SK-N-SH (cell line): ENCODE measurements around the gene ANKRD10. TPM values are rescaled to one million over a fixed set of nuclear protein-coding genes. Genes with fewer than 3 reads are reported as not detected.

Experiments used
- CTCF ChIA-PET: fragments of 300-600, 350-600 bp; formaldehyde crosslinking; extraction: SDS; loops from one replicate; lab custom pipeline; 2021; lab: Yijun Ruan, JAX
- POLR2A ChIA-PET: fragments of 350-600 bp; sonication (Branson Sonifier 250); formaldehyde crosslinking; extraction: SDS; loops from one replicate; lab custom pipeline; 2020; ENCODE audit warnings: antibody characterized with exemption, inconsistent platforms; lab: Yijun Ruan, JAX
- DNase-seq: peaks from one replicate; pipeline ENCODE4 v3.0.0; 2012
- H2AFZ ChIP-seq: fragments of 200-600 bp; sonication (generic); 2 replicates; pipeline ENCODE4 v1.8.1; 2016; ENCODE audit warnings: antibody characterized with exemption, mild to moderate bottlenecking, low read depth
- H3F3A ChIP-seq: fragments of 200-600 bp; sonication (generic); replicated peaks from 2 replicates; pipeline ENCODE3; 2016; ENCODE audit warnings: antibody characterized with exemption, mild to moderate bottlenecking; ENCODE audit not compliant: insufficient read depth
- H3K27ac ChIP-seq, 2 experiments: fragments of 200-500 bp in 1 of 2; fragments of 200-600 bp in 1 of 2; sonication (Bioruptor generic) in 1 of 2; sonication (generic), shearing (Covaris generic) in 1 of 2; 2 replicates each; pipeline versions ENCODE4 v1.5.1 to v1.6.1; 2014 to 2016; ENCODE audit warnings: low read depth in 2 of 2, inconsistent platforms in 1 of 2, low read length in 1 of 2, mild to moderate bottlenecking in 1 of 2, mixed read lengths in 1 of 2
- H3K27me3 ChIP-seq: fragments of 200-600 bp; sonication (generic), shearing (Covaris generic); 2 replicates; pipeline ENCODE4 v1.6.1; 2016; ENCODE audit warnings: mixed run types; ENCODE audit not compliant: insufficient read depth
- H3K36me3 ChIP-seq, 2 experiments: fragments of 200-500 bp in 1 of 2; fragments of 200-600 bp in 1 of 2; sonication (Bioruptor generic) in 1 of 2; sonication (generic) in 1 of 2; replicated peaks in 1 of 2; 2 replicates each; pipeline versions ENCODE3 to v1.5.1; 2014 to 2016; ENCODE audit warnings: low read length in 1 of 2, mild to moderate bottlenecking in 1 of 2; ENCODE audit not compliant: insufficient read depth in 2 of 2, control insufficient read depth in 1 of 2
- H3K4me1 ChIP-seq, 2 experiments: fragments of 200-500 bp in 1 of 2; fragments of 200-600 bp in 1 of 2; sonication (Bioruptor generic) in 1 of 2; sonication (generic), shearing (Covaris generic) in 1 of 2; 2 replicates each; pipeline versions ENCODE4 v1.5.1 to v1.6.1; 2014 to 2016; ENCODE audit warnings: low read depth in 1 of 2, low read length in 1 of 2, mixed run types in 1 of 2; ENCODE audit not compliant: insufficient read depth in 2 of 2, control insufficient read depth in 1 of 2
- H3K4me2 ChIP-seq: fragments of 200-600 bp; sonication (generic), shearing (Covaris generic); 2 replicates; pipeline ENCODE4 v1.6.1; 2017; ENCODE audit warnings: mixed run types
- H3K4me3 ChIP-seq, 2 experiments: fragments of 200-500 bp in 1 of 2; fragments of 200-600 bp in 1 of 2; sonication (Bioruptor generic) in 1 of 2; sonication (generic), shearing (Covaris generic) in 1 of 2; 2 replicates each; pipeline versions ENCODE4 v1.5.1 to v1.8.1; 2014 to 2016; ENCODE audit warnings: low read depth in 2 of 2, inconsistent platforms in 1 of 2, low read length in 1 of 2, mild to moderate bottlenecking in 1 of 2, mixed read lengths in 1 of 2, moderate library complexity in 1 of 2
- H3K79me2 ChIP-seq: fragments of 200-600 bp; sonication (generic); 2 replicates; pipeline ENCODE4 v1.8.1; 2017; ENCODE audit warnings: mild to moderate bottlenecking; ENCODE audit not compliant: insufficient read depth
- H3K9ac ChIP-seq: fragments of 200-600 bp; sonication (generic); 2 replicates; pipeline ENCODE4 v1.6.1; 2017; ENCODE audit warnings: mixed run types
- H3K9me2 ChIP-seq: fragments of 200-600 bp; sonication (generic); 2 replicates; pipeline ENCODE4 v1.6.1; 2017; ENCODE audit warnings: mixed run types
- H3K9me3 ChIP-seq: fragments of 200-600 bp; sonication (generic); 2 replicates; pipeline ENCODE4 v1.6.1; 2017; ENCODE audit warnings: mixed run types, mild to moderate bottlenecking, moderate library complexity
- H4K20me1 ChIP-seq: fragments of 200-600 bp; sonication (generic); 2 replicates; pipeline ENCODE4 v1.6.1; 2017; ENCODE audit warnings: mild to moderate bottlenecking, mixed run types; ENCODE audit not compliant: insufficient read depth
- CHD2 ChIP-seq: fragments of 150-350 bp; IDR thresholded peaks from 2 replicates; pipeline ENCODE4 v1.6.1; 2018; ENCODE audit warnings: low read length; ENCODE audit not compliant: partially characterized antibody
- FOSL2 ChIP-seq: IDR thresholded peaks from 2 replicates; pipeline ENCODE4 v1.4.0; 2012; ENCODE audit warnings: low read depth, mild to moderate bottlenecking, moderate library complexity, borderline replicate concordance
- FOXJ3 ChIP-seq: sonication (generic); formaldehyde crosslinking; IDR thresholded peaks from 2 replicates; pipeline ENCODE4 v1.5.1; 2020; ENCODE audit warnings: mild to moderate bottlenecking, missing genetic modification reagents
- FOXM1 ChIP-seq: IDR thresholded peaks from 2 replicates; pipeline ENCODE4 v1.4.0; 2012; ENCODE audit warnings: low read depth, mild to moderate bottlenecking
- GABPA ChIP-seq: IDR thresholded peaks from 2 replicates; pipeline ENCODE4 v1.4.0; 2012; ENCODE audit warnings: low read depth, mild to moderate bottlenecking
- MEF2A ChIP-seq: IDR thresholded peaks from 2 replicates; pipeline ENCODE4 v1.4.0; 2012; ENCODE audit warnings: low read depth, borderline replicate concordance
- NFIC ChIP-seq: IDR thresholded peaks from 2 replicates; pipeline ENCODE4 v1.4.0; 2012; ENCODE audit warnings: borderline replicate concordance
- NRF1 ChIP-seq: IDR thresholded peaks from 2 replicates; pipeline ENCODE4 v1.6.1; 2012; ENCODE audit warnings: low read depth, mild to moderate bottlenecking, low read length
- RAD21 ChIP-seq: IDR thresholded peaks from 2 replicates; pipeline ENCODE4 v1.6.1; 2012; ENCODE audit warnings: mild to moderate bottlenecking, low read length
- REST ChIP-seq: IDR thresholded peaks from 2 replicates; pipeline ENCODE4 v1.6.1; 2012; ENCODE audit warnings: mild to moderate bottlenecking, low read depth, low read length, moderate library complexity
- USF1 ChIP-seq: IDR thresholded peaks from 2 replicates; pipeline ENCODE4 v1.4.0; 2012; ENCODE audit warnings: low read depth, borderline replicate concordance
- WGBS: methylation state at CpG from one replicate; pipeline ENCODE4 v1.1.6; 2017; ENCODE audit warnings: low lambda C conversion rate; 5-methylcytosine and 5-hydroxymethylcytosine counted together
- polyA plus RNA-seq, 3 experiments: library from polyadenylated mRNA; depleted of rRNA; stranded (reverse); fragments of >200 nt; gene quantifications; 2 replicates each; pipeline ENCODE4 v1.2.3, GENCODE V29; 2012

The ANKRD10 gene
- polyA plus RNA-seq, 1 of the 3 experiments (the other 2 are of a cell fraction), result 53.2 TPM

DNA sequence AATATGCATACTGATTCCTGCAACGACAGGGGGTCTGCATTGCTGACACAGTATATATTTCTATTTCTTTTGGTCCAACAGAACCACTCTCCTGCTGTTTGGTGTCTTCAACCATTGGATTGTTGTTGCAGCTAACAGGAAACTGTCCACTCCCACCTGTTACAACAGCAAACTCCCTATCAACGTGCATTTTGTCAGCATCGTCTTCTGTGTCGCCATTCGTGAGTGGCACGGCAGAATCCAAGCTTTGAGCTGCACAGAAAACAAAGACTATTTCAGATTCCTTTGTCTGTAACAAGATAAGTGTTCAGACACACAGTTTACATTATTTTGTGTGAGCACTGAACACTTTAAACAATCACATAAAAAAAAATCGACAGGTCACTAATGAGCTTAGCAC lies 31.3 kb downstream of the ANKRD10 start:
- Histone ChIP-seq H3K9me3 (no peaks in the 10 kb centered on the region), H3K9me2 (no peaks in the 10 kb centered on the region), H3K4me3 (no peak overlapping the region), H4K20me1 (no peaks in the 10 kb centered on the region), H3K27me3 (no peaks in the 10 kb centered on the region), H3K27ac (no peak overlapping the region), H3K4me1 (peaks cover 0 to 9% of the 10 kb centered on the region in 2 experiments; a peak in 1 of 4 replicates), H2AFZ (no peak overlapping the region), H3F3A (peaks cover 3% of the 10 kb centered on the region), H3K9ac (no peak overlapping the region), H3K79me2 (no peaks in the 10 kb centered on the region), H3K4me2 (no peak overlapping the region), H3K36me3 (peaks cover under 1 to 4% of the 10 kb centered on the region in 2 experiments)
- CTCF ChIA-PET, result no interaction called here
- no peak for DNase-seq
- WGBS, result 94% methylated on average over 7 of the region's 7 CpGs
- TF ChIP-seq CHD2 (no peak), MEF2A (no peak)
- POLR2A ChIA-PET, result no interaction called here

- CTCF ChIA-PET, result interaction anchor here (0.8 to 2.1 kb wide), 2 partner anchors 12 to 32 kb away, joined by 3 to 8 read pairs; partner anchors contain the start of gene ANKRD10
- POLR2A ChIA-PET, result no interaction called here
- Histone ChIP-seq H3K36me3 (no peaks in the 10 kb centered on the region), H3K79me2 (no peaks in the 10 kb centered on the region), H3K27ac (no peak overlapping the region), H3K9ac (no peak overlapping the region), H3K27me3 (no peaks in the 10 kb centered on the region), H3K4me3 (no peak overlapping the region), H3F3A (peaks cover 3% of the 10 kb centered on the region), H3K9me3 (no peaks in the 10 kb centered on the region), H4K20me1 (no peaks in the 10 kb centered on the region), H2AFZ (no peak overlapping the region), H3K4me2 (no peak overlapping the region), H3K9me2 (no peaks in the 10 kb centered on the region), H3K4me1 (peaks cover 0 to 9% of the 10 kb centered on the region in 2 experiments; a peak in 1 of 4 replicates)
- TF ChIP-seq NRF1 (no peak), FOXJ3 (CRISPR knock-in tag) (no peak)
- DNase-seq, result no peak
- 74% methylated on average over 2 of the region's 2 CpGs for WGBS
Observed at GRCh38 chr13:110882972-110883371, 31.9 kb downstream of the ANKRD10 start.

GRCh38 chr13:110881839-110882627 lies 32.8 kb downstream of the ANKRD10 start:
- H3K27me3 ChIP-seq, result no peaks in the 10 kb centered on the region
- TF ChIP-seq GABPA, result no peak
- no peak for TF ChIP-seq CHD2
- TF ChIP-seq NFIC, result no peak
- no peak for TF ChIP-seq USF1
- no peak for TF ChIP-seq FOSL2
- no peak for TF ChIP-seq RAD21
- TF ChIP-seq REST, result no peak
- TF ChIP-seq FOXM1, result no peak
- TF ChIP-seq MEF2A, result no peak
- H3K9me3 ChIP-seq, result no peaks in the 10 kb centered on the region
- no peak overlapping the region for H2AFZ ChIP-seq
- WGBS, result 93% methylated on average over 13 of the region's 13 CpGs
- DNase-seq, result no peak
- H3K4me3 ChIP-seq, result no peak overlapping the region
- H3K27ac ChIP-seq, result no peak overlapping the region
- peaks cover 3% of the 10 kb centered on the region for H3F3A ChIP-seq
- H4K20me1 ChIP-seq, result no peaks in the 10 kb centered on the region
- no peak overlapping the region for H3K9ac ChIP-seq
- H3K36me3 ChIP-seq, result no peaks in the 10 kb centered on the region
- H3K79me2 ChIP-seq, result no peaks in the 10 kb centered on the region
- H3K4me1 ChIP-seq, result peaks cover 0 to 7% of the 10 kb centered on the region in 2 experiments; a peak in 1 of 4 replicates
- ChIA-PET POLR2A (no interaction called here), CTCF (interaction anchor here (0.8 to 2.1 kb wide), 2 partner anchors 13 to 32 kb away, joined by 3 to 8 read pairs; partner anchors contain the start of gene ANKRD10)
- no peak overlapping the region for H3K4me2 ChIP-seq
- no peaks in the 10 kb centered on the region for H3K9me2 ChIP-seq
